HG03139 (cell line): ENCODE results near the gene SOAT2.
"Not testable (repeated sequence)": the region's sequence is repeated elsewhere in the genome, so short reads cannot be mapped to it uniquely, and the experiment has no call there.

Source experiments
- ATAC-seq: cut with Tn5 transposase; IDR thresholded peaks from one replicate; pipeline ENCODE4 v1.9.1; 2021; ENCODE audit not compliant: unreplicated experiment

Gene SOAT2

DNA sequence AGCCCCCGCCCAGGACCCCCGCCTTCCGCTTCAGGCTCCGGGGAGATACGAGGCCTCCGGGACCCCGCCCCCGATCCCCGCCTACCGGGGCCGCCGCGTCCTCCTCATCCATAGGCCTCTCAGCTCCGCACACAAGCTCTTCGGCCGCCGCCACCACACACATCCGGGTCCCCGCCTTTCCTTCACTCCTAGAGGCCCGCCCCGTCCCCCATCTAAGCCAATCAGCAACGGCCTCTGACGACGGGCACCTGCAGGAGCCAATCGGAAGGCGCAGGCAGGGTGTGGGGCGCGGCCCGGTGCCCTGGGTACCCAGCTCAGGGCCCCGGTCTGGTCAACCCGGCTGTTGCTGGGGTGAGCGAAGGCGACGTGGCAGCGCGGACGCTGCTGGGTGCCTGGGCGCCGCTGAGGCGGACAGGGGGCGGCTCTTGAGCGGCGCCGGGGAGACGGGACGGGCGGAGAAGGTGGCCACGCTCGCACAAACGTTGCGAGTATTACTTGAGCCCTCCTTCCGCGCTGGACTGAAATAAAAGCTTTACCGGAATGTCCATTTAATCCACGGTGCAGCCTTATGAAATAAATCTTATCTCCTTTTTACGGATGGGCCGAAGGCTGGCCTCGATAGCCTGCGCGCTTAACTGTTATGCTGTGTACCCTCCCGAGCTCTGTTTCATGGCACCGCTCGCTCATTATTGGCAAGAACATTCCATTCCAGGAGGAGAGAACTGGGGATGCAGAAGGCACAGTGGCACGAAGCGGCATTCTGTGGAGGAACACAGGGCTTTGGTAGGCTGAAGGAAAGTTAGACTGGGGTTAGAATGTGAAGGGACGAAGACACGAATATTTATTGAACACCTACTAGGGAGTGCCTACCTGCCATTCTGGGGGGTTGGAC lies 23.8 kb upstream of the SOAT2 start, which contains the start of gene SPRYD3:
TSS of gene SPRYD3 (minus strand) at position 165 of the 892 bp plus-strand sequence. CDS start at position 108, 57 bp downstream.
- peak; percentile 97 for ATAC-seq

DNA sequence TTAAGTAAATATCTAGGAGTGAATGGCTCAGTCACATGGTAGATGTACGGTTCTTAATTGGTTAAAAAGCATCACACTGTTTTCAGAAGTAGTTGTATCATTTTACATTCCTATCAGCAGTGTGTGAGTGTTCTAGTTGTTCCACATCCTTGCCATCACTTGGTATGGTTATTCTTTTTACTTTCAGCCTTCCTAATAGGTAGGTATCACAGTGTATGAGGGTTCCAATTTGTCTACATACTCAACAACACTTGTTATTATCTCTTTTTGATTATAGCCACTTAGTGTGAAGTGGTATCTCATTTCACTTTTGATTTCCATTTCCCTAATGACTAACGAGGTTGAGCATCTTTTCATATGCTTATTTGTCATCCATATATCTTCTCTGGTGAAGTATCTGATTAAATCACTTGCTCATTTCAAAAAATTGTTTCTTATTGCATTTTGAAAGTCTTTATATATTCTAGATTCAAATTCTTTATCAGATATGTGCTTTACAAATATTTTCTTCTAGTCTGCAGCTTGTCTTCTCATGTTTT lies 20.6 kb upstream of the SOAT2 start:
- ATAC-seq = no peak

DNA sequence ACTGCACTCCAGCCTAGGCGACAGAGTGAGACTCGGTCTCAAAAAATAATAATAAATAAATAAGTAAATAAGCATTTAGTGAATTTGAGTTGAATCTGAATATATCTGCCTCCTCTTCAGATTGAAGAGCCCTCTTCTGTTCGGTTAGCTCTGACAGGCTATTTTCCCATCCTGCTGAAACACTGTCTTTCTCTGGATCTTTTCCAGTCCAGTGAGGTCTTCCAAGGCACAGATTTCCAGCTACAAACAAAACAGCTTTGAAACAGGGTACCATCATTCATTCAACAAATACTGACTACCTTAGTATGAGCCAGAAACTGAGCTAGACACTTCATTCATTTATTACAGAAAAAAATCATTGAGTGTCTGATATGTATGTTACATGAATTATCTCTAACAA lies 16.9 kb upstream of the SOAT2 start:
- no peak for ATAC-seq

DNA sequence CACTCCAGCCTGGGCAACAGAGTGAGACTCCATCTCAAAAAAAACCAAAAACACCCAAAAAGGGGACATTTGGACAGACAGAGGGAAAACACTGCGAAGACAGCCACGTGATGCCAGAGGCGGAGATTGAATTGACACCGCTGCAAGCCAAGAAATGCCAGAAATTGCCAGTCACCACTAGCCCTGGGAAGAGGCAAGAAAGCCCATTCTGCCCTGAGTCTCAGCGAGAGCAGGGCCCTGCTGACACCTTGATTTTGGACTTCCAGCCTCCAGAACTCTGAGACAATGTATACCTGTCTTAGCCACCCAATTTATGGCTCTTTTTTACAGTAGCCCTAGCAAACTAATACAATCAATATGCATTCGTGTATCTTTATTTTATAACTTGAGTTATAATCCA lies 13.2 kb upstream of the SOAT2 start:
- ATAC-seq = no peak

DNA sequence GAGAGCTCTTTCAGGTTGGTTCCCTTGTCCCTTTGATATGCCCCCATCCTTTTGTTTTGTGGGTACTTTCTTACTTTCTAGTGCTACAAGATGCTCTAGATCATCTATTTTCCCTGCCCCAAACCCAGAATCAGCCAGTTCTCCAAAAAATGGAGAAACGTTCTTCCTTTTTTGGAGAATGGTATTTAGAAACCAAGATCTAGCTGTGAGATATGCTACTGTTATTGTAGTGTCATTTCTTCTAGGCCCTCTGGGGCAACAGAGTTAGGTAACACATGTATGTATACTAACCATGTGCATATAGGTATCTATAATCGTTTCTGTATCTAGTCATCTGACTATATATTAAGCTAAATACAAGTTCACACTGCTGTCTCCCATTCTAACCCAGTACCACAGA lies 12.7 kb upstream of the SOAT2 start:
- no peak for ATAC-seq

DNA sequence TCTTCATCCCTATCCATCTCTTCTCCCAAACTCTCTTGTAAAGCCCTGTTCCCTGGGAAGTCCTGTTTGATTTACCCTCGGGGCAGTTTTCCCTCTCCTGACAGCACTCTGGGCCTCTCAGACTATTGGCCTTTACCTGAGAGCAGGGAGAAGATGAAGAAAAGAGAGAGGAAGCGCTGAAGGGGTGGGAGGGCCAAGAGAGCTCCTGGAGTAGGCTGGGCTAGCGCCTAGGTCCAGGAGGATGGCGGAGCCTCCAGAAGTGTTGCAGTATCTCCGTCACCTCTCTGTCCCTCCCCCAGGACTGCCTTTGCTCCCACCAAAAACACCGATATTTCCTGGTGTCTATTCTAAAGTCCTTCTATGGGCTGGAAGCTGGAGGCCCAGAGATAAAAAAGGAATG lies 11.5 kb upstream of the SOAT2 start:
- no peak for ATAC-seq

DNA sequence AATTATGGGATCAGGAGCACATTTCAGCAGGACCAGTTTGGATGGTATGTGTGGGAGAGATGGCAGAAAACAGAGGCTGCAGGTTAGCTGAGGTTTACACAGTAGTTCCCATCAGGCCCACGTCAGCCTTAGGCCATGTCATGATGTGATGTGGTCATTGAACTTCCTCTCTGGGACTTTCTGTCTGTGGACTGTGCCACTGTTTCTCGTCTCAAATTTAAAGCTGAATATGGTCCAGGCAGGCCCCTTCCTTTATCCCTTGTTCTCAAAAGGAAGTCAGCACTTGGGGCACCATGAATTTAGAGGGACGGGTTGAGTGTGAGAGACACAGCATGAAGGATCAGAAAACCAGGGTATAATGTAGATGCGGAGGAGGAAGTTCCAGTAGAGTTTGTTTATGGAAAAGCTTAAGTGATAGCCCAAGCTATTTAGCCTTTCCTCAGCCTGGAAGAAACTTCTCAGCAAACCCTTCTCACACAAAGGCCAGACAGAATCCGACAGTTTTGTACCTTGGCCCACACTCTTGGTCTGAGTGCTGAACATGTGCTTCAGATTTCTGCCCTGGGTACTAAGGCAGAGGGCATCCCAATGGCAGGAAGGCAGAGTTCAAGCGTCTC lies 9.4 kb upstream of the SOAT2 start:
- ATAC-seq = no peak

DNA sequence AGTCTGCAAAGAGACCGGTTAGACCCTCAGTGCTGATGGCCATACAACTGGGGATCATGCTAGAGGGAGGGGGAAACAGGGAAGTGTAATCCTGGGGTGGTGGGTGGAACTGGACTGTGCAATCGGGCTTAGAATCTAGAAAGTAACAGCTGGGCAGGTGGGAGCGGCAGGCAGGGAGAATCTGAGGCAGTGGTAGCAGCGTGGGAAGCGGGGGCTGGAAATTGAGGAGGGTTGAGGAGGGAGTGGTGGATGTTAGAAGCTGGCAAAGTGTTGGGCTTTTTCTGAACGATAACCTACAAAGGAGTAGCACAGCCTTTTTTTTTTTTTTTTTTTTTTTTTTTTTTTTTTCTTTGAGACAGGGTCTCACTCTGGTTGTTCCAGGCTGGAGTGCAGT lies 8.9 kb upstream of the SOAT2 start:
- no peak for ATAC-seq

DNA sequence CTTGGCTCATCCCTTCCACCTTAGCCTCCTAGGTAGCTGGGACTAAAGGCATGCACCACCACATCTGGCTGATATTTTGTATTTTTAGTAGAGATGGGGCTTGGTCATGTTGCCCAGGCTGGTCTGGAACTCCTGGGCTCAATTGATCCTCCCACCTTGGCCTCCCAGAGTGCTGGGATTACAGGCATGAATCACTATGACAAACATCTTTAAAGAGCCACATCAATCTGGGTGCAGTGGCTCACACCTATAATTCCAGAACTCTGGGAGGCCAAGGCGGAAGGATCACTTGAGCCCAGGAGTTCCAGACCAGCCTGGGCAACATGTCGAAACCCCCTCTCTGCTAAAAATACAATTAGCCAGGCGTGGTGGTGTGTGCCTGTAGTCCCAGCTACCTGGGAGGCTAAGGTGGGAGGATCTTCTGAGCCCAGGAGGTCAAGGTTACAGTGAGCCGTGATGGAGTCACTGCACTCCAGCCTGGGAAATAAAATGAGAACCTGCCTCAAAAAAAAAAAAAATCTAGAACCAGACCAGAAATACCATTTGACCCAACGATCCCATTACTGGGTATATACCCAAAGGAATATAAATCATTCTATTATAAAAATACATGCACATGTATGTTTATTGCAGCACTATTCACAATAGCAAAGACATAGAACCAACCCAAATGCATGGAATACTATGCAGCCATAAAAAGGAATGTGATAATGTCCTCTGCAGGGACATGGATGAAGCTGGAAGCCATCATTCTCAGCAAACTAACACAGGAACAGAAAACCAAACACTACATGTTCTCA lies 8.3 kb upstream of the SOAT2 start:
- ATAC-seq = not testable (repeated sequence)

DNA sequence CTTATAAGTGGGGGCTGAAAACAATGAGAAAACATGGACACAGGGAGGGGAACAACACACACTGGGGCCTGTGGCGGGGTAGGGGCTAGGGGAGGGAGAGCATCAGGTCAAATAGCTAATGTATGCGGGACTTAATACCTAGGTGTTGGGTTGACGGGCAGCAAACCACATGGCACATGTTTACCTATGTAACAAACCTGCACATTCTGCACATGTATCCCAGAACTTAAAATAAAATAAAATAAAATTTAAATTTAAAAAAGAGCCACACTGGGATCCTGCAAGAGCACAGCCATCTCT lies 7.7 kb upstream of the SOAT2 start:
- not testable (repeated sequence) for ATAC-seq

DNA sequence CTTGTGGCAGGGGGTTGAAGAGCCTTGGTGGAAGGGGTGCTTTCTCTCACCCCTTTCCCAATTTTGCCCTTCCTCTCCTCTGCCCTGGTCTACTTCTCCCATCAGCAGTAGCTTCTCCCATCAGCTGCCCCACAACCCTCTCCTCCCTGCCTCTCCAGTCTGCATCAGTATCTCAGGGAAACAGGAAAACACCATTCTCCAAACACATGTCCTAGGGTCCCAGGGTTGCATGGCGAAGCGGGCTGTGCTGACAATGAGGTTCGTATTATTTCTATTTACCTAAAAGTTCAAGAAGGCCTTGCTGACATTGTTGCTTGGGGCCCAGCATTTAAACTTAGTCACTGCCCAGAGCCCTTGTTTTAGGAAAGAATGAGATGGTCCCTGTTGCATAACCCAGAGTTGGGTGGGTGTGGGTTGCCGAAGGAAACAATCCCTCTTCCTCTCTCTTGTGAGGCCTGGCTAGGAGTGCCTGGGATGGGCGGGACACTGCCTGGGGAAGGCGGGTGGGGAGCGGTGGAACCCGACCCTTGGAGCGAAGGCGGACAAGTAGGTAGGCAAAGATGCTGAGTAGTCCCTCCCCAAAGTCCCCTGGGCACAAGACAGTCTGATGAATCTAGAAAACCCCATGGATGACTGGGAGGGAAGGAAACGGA lies 7.1 kb upstream of the SOAT2 start:
- ATAC-seq = no peak

DNA sequence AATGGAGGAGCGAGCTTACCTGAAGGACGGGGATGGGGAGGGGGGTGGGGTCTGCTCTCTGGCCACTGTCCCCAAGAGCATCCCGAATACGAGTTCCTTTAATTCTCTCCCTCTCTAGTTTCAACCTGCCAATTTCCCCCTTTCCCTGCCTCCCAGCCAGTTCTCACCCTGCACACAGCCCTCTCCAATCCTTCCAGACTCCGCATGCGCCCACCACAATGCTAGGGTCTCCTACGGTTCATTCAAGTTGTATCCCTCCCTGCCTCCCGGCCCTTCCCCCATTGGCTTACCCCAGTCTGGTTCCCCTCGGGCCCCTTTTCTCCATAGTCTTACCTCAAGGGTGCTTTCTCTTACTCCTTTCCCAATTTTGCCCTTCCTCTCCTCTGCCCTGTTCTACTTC lies 6.5 kb upstream of the SOAT2 start:
- no peak for ATAC-seq

DNA sequence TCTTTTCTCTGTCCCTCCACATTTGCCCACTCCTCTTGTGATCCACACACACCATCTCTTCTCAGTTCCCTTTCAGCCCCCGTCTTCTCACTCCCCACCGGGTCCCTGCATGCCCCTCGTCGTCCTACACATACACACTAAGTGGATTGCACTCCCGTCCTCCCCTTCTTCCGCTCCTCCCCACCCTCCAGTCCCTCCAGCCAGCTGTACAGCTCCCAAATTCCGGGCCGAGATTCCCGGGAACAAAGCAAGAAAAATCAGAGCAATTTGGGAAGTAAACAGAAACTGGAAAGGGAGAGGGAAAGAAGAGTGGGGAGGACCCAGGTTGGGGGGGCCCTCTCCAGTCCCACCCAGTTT lies 6.1 kb upstream of the SOAT2 start:
- ATAC-seq = no peak

DNA sequence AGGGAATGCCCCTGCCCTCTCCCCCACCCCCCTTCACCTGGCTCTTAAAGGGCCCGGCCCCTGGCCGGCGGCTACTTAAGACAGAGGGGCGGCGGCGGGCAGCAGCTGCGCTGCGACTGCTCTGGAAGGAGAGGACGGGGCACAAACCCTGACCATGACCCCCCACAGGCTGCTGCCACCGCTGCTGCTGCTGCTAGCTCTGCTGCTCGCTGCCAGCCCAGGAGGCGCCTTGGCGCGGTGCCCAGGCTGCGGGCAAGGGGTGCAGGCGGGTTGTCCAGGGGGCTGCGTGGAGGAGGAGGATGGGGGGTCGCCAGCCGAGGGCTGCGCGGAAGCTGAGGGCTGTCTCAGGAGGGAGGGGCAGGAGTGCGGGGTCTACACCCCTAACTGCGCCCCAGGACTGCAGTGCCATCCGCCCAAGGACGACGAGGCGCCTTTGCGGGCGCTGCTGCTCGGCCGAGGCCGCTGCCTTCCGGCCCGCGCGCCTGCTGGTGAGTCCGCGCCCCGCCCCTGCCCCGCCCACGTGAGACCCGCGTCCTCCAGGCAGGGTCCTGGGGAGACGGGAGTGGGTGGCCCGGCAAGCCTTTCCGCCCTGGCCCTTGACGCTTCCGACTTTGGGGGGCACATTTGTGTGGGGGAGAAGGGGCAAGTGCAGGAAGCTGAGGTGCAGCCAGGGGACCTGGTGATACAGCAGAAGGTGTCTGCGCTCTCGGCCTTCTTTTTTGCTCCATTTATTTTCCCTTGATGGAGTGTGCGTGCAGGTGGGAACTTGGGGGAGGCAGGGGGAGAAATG lies 5.5 kb upstream of the SOAT2 start, which contains the start of gene IGFBP6:
TSS of gene IGFBP6 (plus strand) at position 104 of the 790 bp plus-strand sequence. CDS start at position 155, 51 bp downstream.
- ATAC-seq = no peak

DNA sequence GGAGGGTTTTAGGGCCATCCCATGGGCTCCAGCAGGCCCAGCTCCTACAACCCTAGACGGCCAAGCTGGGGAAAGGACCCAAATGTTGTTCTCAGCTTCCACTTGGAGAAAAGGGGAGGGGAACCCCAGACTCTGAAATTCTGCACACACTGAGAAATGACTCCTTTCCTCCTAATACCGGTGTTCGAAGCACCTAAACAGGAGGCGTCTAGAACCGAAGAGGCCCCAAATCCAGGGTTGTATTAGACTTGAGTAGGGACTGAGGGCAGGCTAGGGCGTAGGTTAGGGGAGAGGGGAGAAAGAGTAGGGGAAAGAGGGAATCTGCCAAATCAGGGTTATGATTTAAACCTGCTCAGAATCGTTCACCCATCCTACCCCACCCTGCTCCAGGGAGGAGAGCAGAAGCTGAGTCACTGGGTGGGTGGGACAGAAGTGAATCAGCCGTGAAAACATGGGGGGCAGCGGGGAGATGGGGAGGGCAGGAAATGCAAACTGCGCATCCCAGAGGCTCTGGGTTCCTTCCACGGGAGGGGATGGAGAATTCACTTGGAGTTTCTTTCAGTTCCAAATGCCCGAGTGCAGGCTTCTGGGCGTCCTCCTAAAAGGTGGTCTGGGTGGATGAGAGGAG lies 4.8 kb upstream of the SOAT2 start:
- no peak for ATAC-seq

DNA sequence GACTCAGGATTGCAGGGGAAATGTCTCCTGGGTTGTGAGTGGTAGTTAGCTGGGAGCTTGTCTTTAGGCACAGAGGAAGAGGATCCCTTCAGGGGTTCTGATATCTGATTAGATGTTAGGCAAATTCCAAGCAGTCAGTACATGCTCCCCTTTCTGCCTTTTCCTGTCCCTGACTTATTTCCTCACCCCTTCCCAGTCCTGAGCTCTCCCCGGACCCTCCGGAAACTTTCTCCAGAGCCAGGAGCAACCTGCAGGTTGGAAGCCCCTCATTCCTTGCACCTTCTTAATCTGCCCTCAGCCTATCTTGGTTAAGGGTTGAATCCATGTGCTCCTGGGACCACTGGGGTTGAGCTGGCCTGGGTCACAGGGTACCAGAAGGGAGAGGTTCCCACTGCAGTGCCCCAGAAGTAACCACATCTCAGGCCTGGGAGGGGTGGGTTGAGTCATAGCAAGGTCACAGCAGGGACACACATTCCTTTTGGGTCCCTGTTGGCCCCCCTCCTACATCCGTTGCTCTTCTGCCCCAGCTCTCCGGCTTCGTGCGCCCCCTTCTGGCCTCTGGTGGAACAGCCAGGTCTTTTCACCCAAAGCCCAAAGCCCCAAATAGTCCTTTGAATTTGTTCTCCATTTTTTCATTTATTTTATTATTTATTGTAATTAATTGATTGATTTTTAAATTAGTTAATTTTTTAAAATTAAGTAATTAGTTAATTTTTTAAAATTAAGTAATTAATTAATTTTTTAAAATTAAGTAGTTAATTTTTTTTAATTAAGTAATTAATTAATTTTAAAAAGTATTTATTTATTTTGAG lies 4.0 kb upstream of the SOAT2 start:
- no peak for ATAC-seq

DNA sequence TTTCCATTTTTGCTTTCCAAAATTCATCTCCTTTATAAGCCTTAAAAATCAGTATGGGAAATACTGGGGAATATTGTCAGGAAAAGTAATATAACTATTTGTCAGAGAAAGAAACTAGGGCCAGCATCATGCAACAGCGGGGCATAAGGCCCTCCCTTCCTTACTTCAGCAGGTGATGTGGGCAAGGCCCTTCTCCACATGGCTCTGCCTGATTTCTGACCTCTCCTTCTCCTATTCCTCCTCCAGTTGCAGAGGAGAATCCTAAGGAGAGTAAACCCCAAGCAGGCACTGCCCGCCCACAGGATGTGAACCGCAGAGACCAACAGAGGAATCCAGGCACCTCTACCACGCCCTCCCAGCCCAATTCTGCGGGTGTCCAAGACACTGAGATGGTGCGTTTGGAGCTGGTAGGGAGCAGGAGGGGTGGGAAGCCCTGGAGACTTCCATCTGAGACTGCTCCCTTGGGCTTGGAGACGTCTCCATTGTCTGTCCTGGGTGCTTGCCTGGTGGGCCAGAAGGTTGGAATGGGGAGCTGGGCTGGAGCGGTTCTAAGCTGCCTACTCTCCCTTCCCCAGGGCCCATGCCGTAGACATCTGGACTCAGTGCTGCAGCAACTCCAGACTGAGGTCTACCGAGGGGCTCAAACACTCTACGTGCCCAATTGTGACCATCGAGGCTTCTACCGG lies 2.7 kb upstream of the SOAT2 start:
- ATAC-seq = no peak

DNA sequence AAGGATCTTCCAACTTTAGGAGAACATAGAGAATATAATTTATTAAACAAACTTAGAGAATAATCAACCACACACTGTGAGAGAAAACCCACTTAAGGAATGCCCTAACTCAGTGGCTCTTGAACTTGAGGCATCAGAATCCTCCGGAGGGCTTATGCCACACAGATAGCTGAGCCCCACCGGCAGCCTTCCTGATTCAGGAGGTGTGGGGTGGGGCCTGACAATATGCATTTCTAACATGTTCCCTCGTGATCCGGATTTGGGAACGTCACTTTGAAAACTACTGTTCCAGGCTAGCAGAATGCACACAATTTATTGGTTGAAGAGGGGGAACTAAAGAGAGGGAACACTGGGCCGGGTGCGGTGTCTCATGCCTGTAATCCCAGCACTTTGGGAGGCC lies 2.0 kb upstream of the SOAT2 start:
- no peak for ATAC-seq
